BJ (cell line): ENCODE results near the gene TINAGL1. TPM values are rescaled to one million over a fixed set of nuclear protein-coding genes. Genes with fewer than 3 reads are reported as not detected.

Source experiments
- CTCF ChIA-PET: fragments of 350-600 bp; formaldehyde crosslinking; extraction: SDS; loops from one replicate; lab custom pipeline; 2021; ENCODE audit warnings: antibody characterized with exemption, inconsistent platforms; lab: Yijun Ruan, JAX
- POLR2A ChIA-PET: fragments of 300-600 bp; sonication (Branson Sonifier 250); formaldehyde crosslinking; extraction: SDS; loops from one replicate; lab custom pipeline; 2021; ENCODE audit warnings: antibody characterized with exemption; lab: Charles Lee
- DNase-seq: peaks from one replicate; pipeline ENCODE4 v3.0.0-alpha.2; 2011; ENCODE audit warnings: low read depth
- H3K27me3 ChIP-seq: 2 replicates; pipeline ENCODE4 v1.6.0; 2011; ENCODE audit warnings: low read length; ENCODE audit not compliant: control insufficient read depth, insufficient read depth
- H3K36me3 ChIP-seq: 2 replicates; pipeline ENCODE4 v1.5.1; 2011; ENCODE audit warnings: low read length; ENCODE audit not compliant: control insufficient read depth, insufficient read depth
- H3K4me3 ChIP-seq: 2 replicates; pipeline ENCODE4 v1.5.1; 2011; ENCODE audit warnings: low read depth, mild to moderate bottlenecking, control low read depth, low read length
- CTCF ChIP-seq: IDR thresholded peaks from 2 replicates; pipeline ENCODE4 v1.5.1; 2011; ENCODE audit warnings: low read depth, mild to moderate bottlenecking, control low read depth, inconsistent platforms, low read length, moderate library complexity; ENCODE audit not compliant: insufficient read depth
- polyA plus RNA-seq: library from polyadenylated mRNA; depleted of rRNA; stranded (reverse); fragments of >200 nt; gene quantifications from 2 replicates; pipeline ENCODE4 v1.2.3, GENCODE V29; 2011

TINAGL1 gene
- polyA plus RNA-seq, 1 experiment = 39.0 TPM

GRCh38 chr1:31535561-31535960, 40.8 kb upstream of the TINAGL1 start:
- TF ChIP-seq CTCF = no peak
- Histone ChIP-seq H3K4me3 (no peak overlapping the region), H3K36me3 (no peaks in the 10 kb centered on the region), H3K27me3 (peaks cover 4% of the 10 kb centered on the region; the same call in 1 of the 2 replicates)
- POLR2A ChIA-PET = no interaction called here
- no peak for DNase-seq
- CTCF ChIA-PET = interaction anchor here (0.6 to 2.6 kb wide), 3 partner anchors 14 to 352 kb away, joined by 3 to 9 read pairs (median 3); no protein-coding TSS in a partner anchor

GRCh38 chr1:31539329-31539728, 37.0 kb upstream of the TINAGL1 start:
- no peak for TF ChIP-seq CTCF
- Histone ChIP-seq H3K27me3 (peaks cover 9% of the 10 kb centered on the region), H3K4me3 (no peak overlapping the region), H3K36me3 (no peaks in the 10 kb centered on the region)
- CTCF ChIA-PET = interaction anchor here (3.2 kb wide), 1 partner anchor 10 kb away, joined by 22 read pairs; no protein-coding TSS in a partner anchor
- DNase-seq = no peak
- POLR2A ChIA-PET = no interaction called here

GRCh38 chr1:31541194-31541593, 35.1 kb upstream of the TINAGL1 start:
- no peak for DNase-seq
- H3K36me3 ChIP-seq = no peaks in the 10 kb centered on the region
- no peak overlapping the region for H3K4me3 ChIP-seq
- POLR2A ChIA-PET = no interaction called here
- peaks cover 7% of the 10 kb centered on the region for H3K27me3 ChIP-seq
- CTCF ChIA-PET = interaction anchor here (1.0 to 1.5 kb wide), 2 partner anchors 8 to 118 kb away, joined by 3 to 6 read pairs; no protein-coding TSS in a partner anchor
- no peak for TF ChIP-seq CTCF

GRCh38 chr1:31545927-31546540, 30.3 kb upstream of the TINAGL1 start:
- TF ChIP-seq CTCF = no peak
- ChIA-PET POLR2A (no interaction called here), CTCF (no interaction called here)
- DNase-seq = no peak
- Histone ChIP-seq H3K27me3 (peaks cover 2% of the 10 kb centered on the region), H3K4me3 (no peak overlapping the region), H3K36me3 (no peaks in the 10 kb centered on the region)

- Histone ChIP-seq H3K27me3 (no peaks in the 10 kb centered on the region; the same call in 1 of the 2 replicates), H3K4me3 (no peak overlapping the region), H3K36me3 (no peaks in the 10 kb centered on the region)
- ChIA-PET POLR2A (no interaction called here), CTCF (interaction anchor here (0.6 to 4.4 kb wide), 40 partner anchors 7 to 552 kb away, joined by 3 to 79 read pairs (median 6); partner anchors contain the start of genes COL16A1, HCRTR1 and SERINC2)
- no peak for DNase-seq
- no peak for TF ChIP-seq CTCF
These were observed 27.8 kb upstream of the TINAGL1 start for GRCh38 chr1:31548534-31548906.
